GM18870 (cell line): Measurements from ENCODE around the gene ATP11A.
"Not testable (repeated sequence)": the region's sequence is repeated elsewhere in the genome, so short reads cannot be mapped to it uniquely, and the experiment has no call there.

Experiments
- ATAC-seq: cut with Tn5 transposase; IDR thresholded peaks from one replicate; pipeline ENCODE4 v1.9.1; 2021; ENCODE audit warnings: moderate library complexity; ENCODE audit not compliant: unreplicated experiment

Gene ATP11A

DNA sequence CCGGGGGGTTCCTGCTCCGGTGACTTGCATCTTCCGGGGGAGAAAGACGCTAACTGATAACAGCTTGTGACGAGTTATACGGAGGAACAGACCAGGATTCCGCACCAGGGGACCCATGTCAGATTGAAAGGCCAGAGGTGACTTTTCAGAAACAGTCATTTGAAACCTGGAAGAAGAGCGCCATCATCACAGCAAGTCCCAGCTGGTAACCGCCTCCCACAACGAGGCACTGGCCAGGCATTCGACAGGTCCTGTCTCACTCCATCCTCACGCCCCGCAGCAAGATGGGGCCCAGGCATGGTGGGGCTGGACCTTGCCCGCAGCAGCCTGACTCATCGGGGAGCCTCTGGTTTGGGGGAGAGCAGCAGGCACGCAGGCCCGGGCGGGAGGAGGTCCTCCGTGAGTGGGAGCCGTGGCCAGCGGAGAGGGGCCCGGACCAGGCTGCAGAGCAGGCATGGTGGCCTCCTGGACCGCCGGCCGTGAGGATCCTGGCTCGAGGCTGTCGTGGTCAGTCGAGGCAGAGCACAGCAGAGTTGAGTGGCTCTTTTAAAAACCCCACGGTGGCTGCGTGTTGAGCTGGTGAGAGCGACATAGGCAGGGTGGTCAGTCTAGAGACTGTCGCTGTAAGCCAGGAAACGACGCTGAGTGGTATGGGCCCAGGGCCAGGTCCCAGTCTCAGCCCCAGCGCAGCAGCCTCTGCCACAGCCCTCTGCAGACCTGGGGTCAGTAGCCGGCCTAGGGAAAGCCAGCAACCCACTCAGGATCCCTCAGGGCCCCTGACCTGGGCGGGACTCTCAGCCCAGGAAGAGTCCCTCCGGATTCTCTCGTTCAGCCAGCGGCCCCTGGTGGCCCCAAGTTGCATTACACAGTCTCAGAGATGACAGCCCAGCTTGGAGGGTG is 184.3 kb downstream of the ATP11A start:
- peak; percentile 83 for ATAC-seq

DNA sequence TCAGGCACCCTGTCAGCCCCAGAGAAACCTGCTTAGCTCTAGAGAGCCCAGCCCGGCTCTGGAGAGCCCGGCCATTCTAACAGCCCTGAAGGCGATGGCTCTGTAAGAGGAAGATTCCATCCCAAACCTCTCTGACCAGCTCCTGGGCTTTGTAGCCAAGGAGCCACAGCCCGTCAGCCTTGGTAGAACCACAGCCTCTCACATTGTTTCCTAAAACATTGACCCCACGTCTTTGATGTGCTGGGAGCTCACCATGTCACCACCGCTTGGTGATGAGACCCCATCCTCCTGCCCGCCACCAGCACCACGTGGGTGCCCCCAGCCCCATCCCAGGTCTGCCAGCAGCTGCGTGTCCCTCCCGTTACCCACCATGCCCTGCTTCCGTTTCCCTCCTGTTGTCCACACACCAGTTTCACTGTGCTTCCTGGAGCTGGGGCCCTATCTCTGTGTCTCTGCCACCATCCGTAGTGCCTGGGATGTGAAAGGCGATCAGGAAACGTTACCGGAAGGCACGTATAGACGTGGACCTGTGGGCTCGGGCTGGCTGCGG is 185.0 kb downstream of the ATP11A start:
- ATAC-seq: no peak

DNA sequence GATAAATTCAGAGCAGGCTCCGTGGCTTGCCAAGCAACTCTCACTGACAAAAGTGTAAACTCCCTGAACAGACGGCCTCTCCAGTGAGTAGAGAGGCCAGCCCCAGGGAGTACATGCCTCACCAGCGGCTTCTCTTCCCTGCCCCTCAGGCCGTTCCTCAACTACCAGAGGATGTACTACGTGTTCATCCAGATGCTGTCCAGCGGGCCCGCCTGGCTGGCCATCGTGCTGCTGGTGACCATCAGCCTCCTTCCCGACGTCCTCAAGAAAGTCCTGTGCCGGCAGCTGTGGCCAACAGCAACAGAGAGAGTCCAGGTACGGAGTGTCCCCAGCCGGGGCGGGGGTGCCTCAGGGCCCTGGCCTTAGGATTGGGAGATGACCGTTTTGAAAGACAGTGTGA is 185.8 kb downstream of the ATP11A start:
- no peak for ATAC-seq

DNA sequence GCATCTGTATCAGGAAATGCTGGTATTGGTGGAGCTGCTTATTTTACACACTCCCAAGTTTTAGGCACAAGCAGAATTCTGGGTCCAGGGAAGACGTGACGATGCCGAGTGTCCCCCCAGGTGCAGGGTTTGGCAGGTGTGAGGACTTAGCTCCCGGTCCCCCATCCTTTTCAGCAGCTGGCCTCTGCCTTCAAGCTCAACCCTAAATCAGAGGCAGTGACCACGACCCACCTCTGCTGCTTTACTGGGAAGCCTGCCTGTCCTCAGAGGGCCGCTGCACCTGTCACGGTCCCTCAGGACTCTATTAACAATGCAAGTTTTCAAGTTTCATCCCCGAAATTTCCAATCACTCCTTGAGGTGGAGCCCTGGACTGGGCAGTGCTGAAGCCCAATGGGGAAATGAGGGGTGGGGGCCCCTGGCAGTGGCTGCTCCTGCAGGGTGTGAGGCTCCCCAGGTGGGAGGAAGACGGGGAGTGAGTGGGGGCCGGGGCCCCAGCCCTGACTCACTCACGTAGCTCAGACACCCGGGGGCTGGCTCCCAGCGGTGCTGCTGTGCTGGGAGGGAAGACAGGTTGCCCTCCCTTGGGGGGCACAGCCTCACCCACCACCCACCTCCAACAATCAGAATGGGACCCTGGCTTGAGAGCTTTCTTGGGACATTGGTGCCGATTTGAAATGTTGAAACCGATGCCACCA is 186.6 kb downstream of the ATP11A start:
- no peak for ATAC-seq

DNA sequence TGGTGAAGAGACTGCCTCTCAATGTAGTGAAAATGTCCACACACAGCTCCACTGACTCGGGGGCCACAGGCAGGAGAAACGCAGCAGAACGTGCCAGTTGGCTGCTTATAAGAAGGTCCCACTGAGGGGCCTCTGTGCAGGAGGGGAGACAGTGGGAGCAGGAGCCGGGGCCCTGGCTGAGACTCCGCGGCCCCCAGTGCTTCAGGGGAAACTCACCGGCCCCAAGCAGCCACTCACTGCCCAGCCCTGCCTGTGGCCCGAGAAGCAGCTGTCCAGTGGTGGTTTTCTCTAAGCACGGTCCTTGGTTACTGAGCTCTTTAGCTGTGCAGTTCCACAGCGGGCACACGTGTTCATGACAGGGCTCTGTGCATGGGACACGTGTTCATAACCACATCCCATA is 187.2 kb downstream of the ATP11A start:
- no peak for ATAC-seq

DNA sequence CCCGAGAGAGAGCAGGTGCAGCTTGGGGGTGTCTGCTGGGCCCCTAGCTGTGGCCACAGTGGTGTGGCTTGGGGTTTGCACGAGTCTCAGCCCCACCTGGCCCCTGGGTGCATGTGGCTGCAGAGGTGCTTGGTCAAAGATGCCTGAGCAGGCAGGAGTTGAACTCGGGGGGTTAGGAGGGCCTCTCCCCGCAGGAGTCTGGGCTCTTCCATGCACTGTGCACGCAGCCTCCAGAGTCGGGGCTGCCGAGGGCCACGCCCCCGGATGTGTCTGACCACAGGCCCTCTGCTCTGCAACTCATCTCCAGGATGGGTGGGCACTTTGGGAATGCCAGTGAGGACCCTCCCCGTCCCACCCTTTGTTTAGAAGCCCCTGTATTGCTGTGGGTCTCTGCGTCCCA is 187.7 kb downstream of the ATP11A start:
- no peak for ATAC-seq

DNA sequence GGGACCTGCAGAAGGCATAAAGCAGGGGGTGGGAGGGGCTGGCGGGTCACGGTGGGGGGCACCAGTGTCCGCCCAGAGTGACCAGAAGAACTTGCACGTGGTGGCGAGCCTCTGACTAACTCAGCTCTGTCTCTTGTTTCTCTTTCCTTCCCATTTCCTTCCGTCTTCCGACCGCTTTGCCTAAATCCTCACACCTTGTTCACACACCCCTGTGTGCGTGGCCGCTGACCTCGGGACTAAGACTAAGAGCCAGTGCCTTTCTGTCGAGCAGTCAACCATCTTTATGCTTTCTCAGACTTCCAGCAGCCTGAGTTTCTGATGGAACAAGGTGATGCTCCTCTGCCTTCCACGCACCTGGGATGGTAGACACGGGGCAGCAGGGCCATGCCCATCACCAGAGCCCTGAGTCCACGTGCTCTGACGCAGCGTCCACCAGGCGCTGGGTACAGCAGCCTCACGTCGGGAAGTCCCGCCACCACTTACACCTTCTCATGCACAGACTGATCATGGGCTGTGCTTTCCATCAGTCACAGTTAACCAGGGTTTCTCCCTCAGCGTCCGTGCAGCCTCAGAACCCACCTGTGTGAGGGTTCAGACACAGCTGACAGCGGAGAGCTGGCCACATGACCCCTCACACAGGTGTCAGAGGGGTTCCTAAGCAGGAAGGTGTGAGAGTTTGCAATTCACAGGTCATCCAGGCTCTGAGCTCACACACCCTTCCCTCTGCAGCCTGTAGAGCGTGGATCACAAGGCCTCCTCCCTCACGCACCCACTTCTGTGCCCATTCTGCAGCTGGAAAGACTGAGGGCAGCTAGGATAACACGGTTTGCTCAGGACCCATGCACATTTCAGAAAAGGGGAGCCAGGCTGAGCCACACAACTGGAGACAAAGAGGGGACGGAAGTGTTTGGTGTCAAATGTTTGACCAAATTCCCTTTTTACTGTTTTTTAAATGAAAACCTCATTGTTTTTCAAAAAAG is 188.4 kb downstream of the ATP11A start:
- no peak for ATAC-seq

DNA sequence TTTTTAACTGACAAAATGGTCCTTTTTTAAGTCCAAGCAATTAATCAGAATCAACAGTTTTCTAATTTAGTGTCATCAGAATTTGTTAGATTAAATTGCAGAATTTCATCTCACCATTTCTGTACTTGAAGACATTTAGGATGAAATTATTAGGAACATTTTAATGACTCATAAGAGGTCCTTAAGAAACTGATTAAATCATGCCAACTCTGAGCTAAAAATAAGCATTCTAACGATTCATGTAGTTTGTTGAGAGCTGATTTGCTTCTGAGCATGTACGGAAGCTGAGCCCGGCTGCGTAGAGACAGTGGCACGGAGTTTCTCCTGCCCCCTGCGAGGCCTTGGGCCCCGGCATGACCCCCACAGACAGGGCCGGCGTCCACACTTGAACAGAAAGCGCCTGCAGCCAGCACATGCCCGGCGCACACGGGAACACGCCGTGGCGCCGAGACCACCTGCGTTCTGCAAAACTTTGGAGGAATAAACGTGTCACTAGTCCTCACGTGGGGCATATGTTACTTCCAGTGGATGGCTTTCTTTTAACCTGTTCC is 189.5 kb downstream of the ATP11A start:
- no peak for ATAC-seq

DNA sequence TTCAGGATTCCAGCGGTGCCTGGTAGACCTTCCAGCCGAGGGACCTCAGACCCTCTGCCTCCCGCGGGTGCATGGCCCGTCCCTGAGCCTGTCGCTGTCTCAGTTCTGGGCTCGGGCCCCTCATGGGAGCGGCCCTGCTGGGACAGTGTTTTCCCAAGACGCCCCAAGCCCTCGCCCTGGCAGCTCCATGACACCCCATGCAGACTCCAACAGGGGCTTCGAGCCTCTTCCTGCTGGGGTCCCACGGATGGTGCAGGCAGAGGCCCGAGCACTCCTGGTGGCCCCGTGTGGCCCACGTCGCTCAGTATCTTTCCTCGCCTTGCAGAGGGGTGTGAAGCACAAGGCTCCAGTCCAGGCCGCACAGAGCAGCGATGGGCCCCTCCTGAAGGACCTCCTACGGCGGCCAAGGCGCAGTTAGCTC is 190.4 kb downstream of the ATP11A start:
- ATAC-seq: no peak

DNA sequence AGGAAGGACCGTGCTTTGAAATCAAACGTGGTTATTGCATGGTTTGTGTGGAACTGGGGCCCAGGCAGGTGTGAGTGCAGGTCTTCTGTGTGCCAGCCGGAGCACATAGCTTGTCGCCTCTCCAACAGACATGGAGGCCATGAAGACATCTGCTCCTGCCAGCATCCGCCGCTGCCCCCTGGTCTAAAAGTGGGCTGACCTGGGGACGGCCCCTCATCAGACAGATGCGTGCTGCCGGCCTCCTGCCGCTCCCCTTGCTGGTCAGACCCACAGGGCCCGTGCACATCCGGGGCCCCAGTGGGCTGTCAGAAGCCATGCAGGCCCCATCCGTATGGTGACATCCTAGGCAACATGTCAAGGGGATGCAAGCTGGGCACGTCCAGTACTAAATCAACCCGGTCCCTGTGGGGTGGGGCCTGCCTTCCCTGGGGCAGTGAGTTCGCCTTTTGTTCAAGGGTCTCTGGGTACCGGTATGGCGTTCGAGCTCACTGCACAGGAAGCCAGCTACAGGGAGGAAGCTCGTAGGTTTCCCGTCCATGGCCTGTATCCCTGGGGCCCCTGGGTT is 191.2 kb downstream of the ATP11A start:
- ATAC-seq: no peak

DNA sequence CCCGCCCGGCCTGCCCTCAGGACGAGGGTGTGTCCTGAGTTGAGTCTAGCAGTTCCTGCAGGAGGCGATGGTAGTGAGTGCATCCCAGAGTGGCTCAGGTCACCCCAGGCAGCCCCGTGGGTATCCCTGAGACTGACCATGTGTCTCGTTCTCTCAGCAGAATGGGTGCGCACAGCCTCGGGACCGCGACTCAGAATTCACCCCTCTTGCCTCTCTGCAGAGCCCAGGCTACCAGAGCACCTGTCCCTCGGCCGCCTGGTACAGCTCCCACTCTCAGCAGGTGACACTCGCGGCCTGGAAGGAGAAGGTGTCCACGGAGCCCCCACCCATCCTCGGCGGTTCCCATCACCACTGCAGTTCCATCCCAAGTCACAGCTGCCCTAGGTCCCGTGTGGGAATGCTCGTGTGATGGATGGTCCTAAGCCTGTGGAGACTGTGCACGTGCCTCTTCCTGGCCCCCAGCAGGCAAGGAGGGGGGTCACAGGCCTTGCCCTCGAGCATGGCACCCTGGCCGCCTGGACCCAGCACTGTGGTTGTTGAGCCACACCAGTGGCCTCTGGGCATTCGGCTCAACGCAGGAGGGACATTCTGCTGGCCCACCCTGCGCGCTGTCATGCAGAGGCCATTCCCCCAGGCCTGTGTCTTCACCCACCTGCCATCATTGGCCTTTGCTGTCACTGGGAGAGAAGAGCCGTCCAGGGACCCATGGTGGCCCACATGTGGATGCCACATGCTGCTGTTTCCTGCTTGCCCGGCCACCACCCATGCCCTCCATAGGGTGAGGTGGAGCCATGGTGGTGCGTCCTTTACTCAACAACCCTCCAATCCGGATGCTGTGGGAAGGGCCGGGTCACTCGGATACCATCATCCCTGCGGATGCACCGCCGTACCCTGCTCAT is 192.1 kb downstream of the ATP11A start:
- no peak for ATAC-seq

DNA sequence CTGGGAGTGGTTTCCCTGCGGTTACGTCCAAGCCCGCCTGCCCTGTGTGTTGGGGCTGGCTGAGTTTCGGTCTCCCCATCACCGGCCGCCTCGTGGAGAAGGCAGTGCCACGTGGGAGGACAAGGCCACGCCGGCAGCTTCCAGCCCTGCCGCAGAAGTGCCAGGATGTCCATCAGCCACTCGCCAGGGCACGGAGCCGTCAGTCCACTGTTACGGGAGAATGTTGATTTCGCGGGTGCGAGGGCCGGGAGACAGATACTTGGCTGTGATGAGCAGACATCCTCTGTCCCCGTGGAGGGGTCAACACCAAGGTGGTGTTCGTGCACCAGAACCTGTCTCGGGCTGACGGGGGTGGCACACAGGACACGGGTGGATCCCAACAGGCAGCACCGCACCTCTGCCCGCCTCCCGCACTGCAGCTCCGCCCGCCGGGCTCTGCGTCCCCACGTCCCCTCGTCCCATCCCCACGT is 192.8 kb downstream of the ATP11A start:
- ATAC-seq: no peak

DNA sequence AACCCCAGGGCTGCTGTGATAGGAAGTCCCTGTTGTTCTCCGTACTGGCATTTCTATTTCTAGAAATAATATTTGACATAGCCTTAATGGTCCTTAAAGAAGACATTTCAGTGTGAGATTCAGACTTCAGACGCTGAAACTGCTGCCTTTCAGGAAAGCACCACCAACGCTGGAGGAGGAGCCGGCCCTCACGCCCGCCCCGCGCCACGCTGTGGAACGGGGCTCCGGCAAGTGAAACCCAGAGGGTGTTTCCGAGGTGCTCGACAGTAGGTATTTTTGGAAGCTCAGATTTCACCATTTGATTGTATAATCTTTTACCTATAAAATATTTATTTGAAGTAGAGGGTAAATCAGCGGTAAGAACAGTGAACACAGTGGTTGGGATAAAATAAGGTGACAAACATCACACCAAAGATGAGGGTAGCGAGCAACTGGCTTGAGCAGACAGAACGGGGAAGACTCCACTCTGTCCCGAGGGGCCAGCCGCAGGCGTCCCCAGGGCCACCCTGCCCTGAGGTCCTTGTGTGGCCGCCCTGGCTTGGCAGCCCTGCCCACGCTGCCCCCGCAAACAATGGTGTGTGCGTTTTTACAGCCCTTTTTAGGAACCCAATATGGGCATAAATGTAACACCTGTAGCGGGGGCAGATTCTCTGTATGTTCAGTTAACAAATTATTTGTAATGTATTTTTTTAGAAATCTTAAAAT is 193.6 kb downstream of the ATP11A start:
- no peak for ATAC-seq

DNA sequence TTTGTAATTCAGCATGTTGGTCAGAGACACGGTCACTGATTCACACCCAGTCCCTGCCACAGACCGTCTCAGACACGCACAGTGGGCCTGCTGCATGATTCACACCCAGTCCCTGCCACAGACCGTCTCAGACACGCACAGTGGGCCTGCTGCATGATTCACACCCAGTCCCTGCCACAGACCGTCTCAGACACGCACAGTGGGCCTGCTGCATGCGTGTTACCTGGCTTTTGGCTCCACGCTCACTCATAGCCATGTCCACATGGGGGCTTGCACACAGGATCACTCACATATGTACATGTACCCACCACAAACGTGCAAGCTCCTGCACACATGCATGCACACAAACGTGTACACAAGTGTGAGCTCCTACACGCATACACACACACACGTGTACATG is 194.9 kb downstream of the ATP11A start:
- ATAC-seq: not testable (repeated sequence)

DNA sequence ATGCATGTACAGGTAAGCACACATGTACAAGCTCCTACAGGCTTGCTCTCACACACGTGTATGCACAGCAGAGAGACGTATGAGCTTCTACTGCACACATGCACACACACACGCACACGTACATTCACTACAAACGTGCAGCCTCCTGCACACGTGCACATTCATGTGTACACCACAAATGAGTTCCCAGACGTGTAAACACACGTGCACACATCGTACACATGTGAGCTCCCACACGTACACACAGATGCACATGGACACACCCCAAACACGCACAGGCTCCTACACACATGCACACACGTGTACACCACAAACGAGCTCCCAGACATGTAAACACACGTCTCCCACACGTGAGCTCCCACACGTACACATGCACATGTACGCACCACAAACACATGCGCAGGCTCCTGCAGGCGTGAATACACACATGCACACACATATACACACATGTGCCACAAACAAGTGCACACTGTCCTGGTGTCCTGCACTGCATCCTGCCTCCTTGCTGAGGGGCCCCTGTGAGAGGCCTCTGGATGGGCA is 195.5 kb downstream of the ATP11A start:
- no peak for ATAC-seq

DNA sequence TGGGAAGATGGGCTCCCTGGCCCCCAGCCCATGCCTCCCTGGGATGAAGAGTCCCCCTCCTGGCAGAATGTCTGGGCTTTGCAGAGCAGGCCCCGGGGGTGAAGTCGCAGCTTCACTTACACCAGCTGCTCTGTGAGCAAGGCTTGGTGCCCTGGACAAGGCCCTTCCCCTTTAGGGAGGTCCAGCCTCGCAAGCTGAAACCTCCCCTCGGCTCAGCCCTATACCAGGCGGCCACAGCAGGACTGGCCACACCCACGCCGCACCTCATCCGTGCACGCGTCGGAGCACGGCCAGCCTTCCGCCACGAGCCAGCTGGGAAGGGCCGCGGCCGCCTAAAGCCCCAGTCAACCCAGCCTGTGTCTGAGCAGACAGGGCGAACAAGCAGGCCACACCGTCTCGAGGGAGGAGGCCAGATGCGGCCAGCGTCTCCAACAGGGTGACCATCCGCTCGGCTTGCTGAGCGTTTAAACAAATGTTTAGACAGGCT is 196.0 kb downstream of the ATP11A start:
- ATAC-seq: no peak

DNA sequence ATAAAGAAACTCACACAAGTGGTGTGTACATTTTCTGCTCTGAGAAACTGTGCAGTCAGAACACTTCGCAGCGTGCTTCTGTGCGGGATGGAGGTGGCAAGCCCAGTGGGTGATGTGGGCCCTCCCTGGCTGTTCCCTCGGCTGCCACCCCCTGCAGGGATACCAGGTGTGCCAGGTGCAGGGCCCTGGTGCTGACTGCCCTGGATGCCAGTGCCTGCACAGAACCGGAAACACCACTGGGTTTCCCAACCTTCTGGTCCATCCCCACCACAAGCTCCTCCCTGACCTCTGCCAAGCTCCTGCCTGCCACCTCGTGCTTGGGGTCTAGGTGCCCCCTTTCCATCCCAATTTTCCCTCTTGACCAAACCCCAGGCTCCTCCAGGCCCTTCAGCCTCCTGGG is 197.3 kb downstream of the ATP11A start:
- ATAC-seq: no peak

DNA sequence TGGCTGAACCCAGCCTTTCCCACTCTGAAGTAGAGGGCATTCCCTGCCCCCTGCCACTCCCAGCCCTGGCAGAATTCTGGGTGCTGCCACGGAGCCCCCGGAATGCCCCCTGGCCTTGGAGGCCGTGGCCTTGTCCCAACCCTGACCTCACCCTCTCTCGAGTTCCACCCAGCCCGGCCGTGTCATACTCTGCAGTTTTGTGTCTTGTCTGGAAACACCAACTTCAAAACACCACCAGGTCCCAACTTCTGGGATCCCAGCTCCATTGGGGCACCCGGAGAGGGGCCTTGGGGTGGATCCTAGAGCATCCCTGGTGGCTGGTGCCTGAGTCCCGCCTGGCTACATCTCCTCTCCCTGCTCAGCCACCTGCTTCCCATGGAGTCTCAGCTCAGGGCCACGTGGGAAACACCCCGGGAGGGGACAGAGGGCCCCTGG is 197.7 kb downstream of the ATP11A start:
- no peak for ATAC-seq
